Activated CD4-positive, alpha-beta T cell treated with anti-CD3 and anti-CD28 coated beads, Interleukin-10, Interleukin-2, amounts not matched to agents 100 ng/mL and 50 ng/mL, durations not matched to agents 16 hours and 8 hours (primary cell): Measurements from ENCODE around the gene OR5AS1.
"Not testable (repeated sequence)": the region's sequence is repeated elsewhere in the genome, so short reads cannot be mapped to it uniquely, and the experiment has no call there.

Experiments used
- DNase-seq: peaks from one replicate; pipeline ENCODE4 v3.0.0-alpha.2; 2020

Gene OR5AS1

DNA sequence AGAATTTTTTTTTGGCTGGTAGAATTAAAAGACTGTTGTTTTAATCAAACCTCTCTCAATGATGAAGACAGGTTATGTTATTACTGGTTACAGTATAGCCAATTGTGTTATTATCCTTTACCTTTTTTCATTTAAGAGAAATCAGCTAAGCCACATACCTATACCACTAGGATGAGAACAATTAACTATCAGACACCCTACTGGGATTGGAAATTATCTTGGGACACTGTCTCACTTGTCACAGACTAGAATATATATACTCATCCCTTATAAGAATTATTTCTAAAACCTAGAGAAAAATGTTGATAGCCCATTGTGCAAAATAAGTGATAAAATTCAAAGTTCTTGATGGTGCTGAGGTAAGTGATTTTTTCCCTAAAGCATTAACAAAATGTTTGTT lies at the start of gene OR5AS1:
OR5AS1 (plus strand) TSS at position 301 of the 400 bp plus-strand sequence. CDS start 2,765 bp downstream, outside the sequence.
- no peak for DNase-seq

DNA sequence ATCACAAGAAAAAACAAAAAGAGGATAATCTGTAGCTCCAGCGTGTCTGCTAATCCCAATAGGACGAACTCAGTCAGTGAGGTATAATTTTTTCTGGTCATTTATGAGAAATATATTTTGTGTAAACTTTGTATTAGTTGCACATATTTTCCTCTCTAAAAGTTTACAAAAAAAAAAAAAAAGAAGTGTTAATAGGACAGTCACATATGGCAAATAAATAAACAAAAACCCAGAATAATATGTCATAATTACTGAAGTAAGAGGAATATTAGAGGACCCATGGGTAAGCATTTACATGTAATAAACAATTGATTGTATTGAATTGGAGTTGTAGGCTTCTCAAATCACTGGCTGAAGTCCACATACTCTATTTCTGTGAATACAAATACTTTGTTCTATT lies 32.9 kb upstream of the OR5AS1 start, which contains the start of gene OR5F1:
OR5F1 (minus strand) TSS at position 101 of the 400 bp plus-strand sequence; CDS start at position 101, 0 bp downstream.
- no peak for DNase-seq

DNA sequence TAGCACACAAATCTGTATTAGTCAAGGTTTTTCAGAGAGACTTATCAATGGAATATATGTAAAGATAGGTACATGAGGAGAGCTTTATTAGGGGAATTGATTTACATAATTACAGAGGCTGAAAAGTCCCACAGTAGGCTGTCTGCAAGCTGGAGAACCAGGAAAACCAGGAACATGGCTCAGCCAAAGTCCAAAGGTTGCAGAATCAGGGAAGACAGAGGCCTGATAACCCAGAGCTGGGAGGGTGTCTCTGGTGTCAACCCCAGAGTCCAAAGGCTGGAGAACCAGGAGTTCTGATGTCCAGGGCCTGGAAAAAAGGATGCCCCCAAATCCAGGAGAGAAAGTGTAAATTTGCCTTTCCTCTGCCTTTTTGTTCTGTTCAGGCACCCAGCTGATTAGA lies 16.7 kb upstream of the OR5AS1 start:
- no peak for DNase-seq

DNA sequence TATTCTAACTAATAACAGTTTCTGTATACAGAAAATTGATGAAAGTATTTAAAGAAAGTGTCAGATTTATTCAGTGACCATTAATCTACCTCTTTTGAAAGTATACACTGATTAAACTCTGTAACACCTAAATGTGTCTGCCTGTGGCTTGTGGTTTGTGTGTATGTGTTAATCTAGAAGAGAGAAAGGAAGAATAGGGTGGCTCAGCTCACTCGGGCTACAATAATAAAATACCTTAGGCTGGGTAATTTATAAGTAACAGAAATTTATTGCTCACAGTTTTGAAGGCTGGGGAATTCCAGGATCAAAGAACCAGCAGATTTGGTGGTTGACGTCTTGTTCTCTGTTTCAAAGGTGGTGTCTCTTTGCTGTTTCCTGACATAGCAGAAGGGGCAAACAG lies 13.6 kb upstream of the OR5AS1 start:
- no peak for DNase-seq

DNA sequence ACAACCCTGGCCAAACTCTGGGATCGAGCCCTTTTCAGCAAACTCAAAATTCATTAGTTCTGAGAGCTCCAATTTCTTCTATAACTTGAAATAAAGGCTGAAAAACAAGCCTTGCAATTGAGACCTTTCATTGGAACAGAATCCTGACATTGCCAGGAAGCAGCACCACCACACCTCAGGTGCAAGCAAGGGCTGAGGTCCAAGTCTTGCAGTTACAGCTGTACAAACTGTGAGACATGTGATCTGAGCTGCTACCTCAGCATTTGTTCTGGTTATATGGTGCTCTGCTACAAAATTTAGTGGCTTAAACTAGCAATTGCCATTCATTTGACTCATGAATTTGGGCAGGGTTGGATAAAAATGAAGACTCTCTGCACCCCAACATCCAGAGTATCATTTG lies 18.1 kb downstream of the OR5AS1 start:
- DNase-seq, result no peak

DNA sequence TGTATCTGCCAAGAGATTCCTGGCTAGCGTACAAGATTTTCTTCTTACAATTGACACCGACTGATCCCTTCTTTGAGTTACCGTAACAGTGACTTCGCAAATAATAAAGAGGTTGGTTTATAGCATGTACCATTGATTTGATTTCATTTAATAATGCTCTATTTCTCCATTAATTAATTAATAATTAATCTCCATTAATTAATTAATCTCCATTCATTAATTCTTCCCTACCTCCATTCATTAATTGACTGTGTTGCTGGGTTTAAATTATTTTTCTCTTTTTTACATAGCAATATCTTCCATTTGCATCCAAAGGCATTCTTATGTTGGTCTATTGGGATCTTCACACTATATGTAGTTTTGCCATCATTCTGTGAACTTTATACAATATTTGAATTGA lies 21.0 kb downstream of the OR5AS1 start:
- no peak for DNase-seq

DNA sequence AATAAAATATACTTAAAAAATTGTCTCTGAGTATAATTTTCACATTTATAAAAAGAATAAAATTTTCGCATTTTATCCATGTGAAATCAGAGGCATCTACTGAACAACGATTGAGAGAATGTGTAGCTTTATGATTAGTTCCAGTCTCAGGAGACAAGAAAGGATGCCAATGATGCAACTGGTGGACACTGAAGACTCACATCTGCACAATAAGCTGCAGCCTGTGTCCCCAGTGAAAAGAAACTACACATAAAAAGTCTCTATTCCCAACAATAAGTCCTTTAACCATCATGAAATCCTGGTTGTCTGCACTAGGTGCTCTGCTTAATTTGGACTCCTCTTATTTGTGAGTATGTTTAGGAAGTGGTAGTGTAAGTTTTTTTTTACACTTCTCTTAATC lies 22.0 kb downstream of the OR5AS1 start:
- no peak for DNase-seq

DNA sequence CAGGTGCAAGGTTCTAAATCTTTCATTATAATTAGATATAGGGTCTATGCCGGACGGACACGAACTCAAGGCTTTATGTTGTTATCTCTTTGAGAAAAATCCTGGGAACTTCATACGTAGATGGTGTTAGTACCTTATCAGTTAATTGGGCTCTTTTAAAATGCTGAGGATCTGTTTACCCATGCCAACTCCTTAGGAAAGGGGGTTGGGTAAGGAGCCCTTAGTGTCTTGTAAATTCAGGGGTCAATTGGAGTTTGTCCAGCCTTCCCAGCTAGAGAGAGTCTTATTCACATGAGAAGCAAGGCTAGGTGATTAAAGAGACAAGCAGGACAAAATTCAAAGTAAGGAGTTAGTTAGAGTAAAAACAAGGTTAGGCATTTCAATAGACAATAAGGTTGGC lies 28.9 kb downstream of the OR5AS1 start:
- DNase-seq, result not testable (repeated sequence)

DNA sequence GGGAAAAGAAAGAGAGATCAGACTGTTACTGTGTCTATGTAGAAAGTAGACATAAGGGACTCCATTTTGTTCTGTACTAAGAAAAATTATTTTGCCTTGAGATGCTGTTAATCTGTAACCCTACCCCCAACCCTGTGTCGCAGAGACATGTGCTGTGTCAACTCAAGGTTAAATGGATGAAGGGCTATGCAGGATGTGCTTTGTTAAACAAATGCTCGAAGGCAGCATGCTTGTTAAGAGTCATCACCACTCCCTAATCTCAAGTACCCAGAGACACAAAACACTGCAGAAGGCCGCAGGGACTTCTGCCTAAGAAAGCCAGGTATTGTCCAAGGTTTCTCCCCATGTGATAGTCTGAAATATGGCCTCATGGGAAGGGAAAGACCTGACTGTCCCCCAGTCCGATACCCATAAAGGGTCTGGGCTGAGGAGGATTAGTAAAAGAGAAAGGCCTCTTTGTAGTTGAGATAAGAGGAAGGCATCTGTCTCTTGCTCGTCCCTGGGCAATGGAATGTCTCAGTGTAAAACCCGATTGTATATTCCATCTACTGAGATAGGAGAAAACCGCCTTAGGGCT lies 30.3 kb downstream of the OR5AS1 start:
- DNase-seq, result not testable (repeated sequence)

DNA sequence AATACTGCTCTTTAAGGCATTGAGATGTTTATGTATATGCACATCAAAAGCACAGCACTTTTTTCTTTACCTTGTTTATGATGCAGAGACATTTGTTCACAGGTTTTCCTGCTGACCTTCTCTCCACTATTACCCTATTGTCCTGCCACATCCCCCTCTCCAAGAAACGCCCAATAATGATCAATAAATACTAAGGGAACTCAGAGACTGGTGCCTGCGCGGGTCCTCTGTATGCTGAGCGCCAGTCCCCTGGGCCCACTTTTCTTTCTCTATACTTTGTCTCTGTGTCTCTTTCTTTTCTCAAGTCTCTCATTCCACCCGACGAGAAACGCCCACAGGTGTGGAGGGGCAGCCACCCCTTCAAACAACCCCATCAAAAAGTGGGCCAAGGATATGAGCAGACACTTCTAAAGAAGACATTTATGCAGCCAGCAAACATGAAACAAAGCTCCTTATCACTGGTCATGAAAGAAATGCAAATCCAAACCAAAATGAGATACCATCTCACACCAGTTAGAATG lies 30.9 kb downstream of the OR5AS1 start:
- not testable (repeated sequence) for DNase-seq

DNA sequence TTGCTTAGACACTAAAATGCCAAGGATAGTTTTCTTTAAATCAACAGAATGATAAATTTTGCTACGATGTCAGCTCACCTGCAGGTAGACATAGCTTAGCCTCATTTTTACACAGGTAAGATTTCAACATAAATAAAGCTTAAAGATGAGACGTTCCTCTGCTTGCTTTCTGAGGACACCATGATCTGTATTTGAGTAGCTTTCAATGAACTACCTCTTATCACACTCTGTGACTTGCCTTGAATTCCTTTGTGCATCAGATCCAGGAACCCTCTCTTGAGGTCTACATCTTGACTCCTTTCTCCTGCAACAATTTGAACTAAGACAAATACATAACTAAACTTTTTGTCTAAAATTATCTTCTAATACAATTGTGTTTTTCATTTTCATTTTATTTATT lies 39.5 kb downstream of the OR5AS1 start:
- DNase-seq, result no peak
